GM19023 (cell line): Measurements from ENCODE around the gene PRCD.

Source experiments
- ATAC-seq: cut with Tn5 transposase; IDR thresholded peaks from one replicate; pipeline ENCODE4 v1.9.1; 2021; ENCODE audit warnings: mild to moderate bottlenecking, moderate library complexity; ENCODE audit not compliant: unreplicated experiment

PRCD gene

DNA sequence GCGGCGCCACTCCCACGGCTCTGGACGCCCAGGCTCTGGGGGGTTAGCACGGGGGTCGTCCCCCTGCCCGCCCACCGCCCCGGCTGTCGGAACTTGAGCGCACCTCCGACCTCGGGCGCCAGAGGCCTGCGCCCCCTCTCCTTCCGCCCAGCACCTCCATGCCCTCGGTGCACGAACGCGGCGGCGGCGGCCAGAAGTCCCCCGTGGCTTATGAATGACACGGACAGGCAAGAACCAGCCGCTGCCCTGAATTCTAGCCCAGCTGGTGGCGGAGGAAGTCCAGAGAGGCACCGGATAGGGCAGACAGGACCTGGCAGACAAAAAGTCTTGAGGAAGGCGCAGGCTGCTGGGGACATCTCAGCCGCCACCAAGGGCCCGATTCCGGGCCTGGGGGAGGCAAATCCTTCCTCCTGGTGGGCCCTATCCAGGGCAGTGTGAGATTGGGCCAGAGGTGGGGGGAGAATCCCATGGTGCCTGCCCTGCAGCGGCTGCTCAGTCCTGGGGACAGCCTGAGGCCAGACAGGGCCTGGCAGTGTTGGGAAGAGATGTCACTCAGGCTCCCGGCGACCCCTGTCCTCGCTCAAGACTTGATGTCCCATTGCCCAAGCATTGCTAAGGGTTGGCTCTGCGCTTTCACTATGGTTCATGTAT, 1.4 kb upstream of the PRCD start:
- no peak for ATAC-seq

DNA sequence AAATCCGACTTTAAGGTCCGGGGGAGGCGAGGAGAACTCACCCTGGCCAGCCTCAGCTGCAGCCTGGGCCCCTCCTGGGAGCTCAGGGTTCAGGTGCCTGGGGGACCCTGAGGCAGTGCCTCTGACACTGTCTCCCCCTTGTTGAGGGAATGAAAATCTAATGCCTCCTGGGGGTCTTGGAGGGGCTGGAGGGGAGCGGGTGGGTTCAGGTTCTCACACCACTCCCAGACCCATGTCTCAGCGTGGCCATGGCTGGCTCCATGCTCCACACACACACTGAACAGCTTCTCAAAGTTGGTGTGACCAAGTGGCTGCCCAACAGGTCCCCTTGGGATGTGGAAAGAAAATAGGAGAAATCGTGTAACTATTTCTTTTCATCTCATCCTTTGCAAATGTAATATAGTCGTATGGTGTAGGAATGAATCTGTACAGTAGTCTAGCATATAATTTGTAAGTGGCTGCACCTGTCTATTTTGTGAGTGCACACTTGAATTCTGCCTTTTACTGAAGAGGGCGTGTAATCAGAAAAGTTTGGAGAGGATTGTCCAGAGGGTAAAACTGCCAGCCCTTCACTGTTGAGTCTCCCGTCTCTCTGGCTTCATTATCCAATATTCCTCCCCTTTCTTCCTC, 788 bp upstream of the PRCD start:
- no peak for ATAC-seq

DNA sequence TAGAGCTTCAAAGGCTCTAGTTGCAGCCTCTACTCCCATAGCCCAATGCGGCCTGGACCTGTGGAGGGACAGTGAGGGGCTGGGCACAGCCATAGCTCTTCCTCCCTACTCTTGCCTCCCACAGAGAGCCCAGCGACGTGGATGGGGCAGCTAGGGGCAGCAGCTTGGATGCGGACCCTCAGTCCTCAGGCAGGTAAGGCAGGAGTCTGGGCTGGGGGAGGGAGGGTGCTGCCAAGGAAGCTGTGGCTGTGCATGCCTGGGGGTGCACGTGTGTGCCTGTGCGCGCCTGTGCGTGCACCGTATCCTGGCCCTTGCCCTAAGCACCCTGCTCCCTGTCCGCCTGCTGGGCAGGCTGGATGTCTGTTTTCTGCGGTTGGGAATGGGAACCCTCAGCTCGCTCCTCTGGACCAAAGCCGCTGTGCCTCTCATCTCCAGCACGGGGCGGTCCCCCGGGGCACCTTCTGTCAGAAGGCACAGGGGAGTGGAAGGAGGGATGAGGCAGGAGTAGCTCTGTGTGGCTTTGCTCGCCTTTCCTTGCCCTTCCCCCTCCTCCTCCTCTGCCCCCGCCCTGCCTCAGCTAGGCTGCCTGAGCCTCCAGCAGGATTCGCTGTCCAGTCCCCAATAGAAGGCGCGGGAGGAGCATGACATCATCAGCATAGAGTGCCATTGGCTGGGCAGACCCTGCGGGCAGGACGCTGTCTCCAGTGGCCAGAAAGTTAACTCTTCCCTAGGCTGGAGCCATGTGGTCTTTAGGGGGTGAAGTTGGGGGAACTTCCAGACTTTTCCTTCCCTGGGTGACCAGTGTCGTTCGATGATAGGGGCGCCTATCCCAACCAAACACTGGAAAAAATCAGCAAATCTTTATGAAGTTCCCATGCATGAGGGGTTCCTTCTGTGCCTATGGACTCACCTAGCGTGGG, 797 bp downstream of the PRCD start:
- no peak for ATAC-seq

DNA sequence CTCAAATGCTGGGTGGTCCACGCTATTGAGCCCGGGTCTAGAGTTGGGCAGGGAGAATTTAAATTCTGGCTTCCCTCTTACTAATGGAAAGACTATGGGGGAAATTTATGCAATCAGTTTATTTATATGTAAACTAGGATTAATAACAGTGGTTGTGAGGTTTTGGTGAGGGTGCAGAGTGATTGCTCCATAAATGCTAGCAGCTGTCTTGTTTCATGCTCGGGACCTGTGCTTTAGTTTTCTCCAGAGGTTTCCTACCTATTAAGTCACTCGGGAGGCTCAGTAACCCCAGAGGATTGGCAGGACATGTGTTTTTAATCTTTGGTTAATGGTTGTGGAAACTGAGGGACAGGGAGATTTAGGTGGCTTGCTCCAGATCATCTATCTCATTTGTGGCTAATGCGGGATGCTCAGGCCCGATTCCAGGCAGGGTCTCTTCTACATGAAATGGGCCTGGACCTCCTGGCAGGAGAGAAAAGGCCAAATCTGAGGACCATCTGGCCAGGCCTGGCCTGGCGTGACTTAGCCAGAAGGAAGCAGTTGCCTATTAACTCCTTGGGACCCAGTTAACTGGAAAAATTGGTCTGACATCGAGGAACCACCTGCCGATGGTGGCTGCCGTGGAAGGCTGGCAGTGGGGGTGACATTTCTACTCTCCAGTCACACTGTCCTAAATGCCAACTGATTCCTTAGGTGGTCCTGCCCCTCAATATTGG, 2.1 kb downstream of the PRCD start:
- ATAC-seq = no peak

DNA sequence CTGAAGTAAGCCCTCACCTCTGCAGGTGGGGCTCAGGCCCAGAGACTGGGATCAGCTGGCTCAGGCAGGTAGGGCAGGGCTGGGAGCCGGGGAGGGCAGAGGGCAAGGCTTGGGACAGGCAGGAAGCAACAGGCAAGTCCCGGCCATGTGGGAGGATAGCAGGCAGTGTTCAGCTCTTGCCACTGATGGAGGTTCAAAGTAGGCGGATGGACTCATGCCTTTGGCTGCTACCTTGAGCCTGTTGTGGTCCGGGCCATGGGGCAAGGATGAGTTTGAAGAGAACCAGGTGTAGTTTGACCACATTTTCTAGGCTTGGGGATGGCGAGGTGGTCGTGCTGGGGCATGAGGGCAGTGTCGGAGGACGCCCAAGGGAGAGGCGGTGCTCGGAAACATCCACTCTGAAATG, 2.7 kb downstream of the PRCD start:
- no peak for ATAC-seq

DNA sequence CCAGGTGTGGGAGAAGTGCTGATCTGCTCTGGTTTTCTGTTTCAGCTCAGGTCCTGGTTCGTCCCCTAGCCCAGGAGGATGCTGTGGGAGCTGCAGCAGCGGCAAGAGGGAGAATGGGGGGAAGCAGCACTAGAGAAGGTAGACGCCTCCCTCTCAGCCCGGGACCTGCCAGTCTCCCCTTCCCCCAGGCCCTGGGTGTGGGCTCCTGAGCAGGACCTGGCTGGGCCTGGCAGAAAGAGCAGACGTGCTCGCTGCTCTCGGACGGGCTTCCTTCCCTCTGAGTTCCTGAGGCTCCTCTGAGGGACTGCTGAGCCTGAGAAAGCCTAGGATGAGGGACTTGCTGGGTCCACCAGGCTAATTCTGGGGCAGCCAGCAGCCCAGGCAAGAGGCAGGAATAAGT, 3.1 kb downstream of the PRCD start:
- ATAC-seq = no peak

DNA sequence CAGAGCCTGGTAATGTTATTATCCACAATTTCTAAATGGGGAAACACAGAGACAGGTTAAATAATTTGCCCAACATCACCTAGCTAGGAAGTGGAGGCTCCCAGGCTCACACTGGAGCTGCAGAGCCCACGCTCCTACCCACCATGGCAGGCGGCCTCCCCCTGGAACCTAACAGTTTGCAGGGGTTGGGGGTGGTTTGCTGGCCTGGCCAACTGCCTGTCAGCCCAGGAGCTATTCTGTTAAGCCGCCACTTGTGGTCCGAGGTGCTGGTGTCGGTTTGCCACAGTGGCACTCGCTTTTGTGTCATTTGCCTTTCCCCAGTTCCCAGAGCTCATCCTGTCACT, 3.6 kb downstream of the PRCD start:
- ATAC-seq = no peak

DNA sequence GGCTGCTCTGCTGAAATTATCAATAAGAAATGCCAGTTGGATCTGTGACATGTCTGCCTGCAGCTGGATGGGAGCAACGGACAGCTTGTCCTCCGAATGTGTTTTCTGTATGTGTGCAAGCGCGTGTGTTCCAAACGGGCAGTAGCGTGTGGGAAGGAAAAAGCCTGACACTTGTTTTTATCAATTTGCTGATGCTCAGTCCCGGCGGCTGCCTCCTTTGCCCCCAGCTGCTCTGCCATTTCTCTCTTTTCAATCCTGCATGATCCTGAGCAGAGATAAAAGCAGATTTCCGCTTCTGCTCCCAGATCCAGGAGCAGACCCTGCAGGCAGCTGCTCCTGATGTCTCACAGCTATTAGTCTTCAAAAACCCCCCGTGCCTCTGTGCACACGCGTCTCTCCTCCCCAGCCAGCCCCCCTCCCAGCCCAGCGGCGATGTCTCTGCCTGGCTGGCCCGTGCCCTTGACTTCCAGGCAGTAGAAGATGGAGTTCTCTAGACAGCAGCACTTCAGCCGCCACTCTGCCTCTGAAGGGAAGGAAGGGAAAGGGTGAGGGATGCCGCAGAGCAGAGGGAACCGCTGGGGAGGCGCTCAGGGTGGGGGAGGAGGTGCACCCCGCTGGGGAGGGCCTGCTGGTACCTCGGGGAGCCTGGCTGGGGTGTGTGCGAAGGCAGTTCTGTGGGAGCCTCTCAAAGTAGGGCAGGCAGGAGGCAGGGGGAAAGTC, 4.1 kb downstream of the PRCD start:
- no peak for ATAC-seq

DNA sequence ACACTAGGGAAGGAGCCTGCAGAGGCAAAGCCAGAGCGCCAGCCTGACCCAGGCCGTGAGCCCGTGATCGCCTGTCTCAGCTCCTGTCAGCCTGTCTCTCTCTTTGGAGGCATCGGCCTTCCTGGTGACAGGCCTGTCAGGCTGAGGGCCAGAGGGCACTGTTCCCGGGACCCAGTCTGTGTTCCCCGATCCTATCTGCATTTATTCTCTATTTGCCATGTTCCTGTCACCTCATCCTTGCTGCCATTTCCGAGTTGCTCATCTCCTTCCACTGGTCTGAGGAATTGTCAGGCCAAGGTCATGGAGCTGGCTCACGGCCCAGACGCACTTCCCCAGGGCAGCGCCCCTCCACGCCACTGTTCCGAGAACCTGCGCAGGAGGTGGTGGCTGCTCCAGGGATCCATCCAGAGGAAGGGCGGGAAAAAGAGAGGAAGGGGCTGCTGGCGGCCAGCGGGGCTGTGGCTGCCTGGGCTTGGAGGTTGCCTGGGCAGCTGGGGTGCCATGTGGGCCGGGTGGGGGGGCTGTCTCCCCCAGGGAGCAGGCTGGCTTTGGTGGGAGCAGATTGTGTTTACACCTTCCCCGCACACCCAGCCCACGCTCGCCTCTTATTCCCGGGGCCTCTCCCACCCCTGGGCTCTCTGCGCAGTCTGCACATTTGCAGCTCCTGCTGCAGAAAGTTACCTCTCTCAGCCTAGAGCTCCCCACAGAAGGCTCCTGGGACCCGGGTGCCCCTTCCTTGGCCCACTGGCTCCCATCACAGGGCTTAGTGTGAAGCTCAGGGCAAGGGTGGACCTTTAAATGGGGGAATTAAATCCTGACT, 4.9 kb downstream of the PRCD start:
- no peak for ATAC-seq

DNA sequence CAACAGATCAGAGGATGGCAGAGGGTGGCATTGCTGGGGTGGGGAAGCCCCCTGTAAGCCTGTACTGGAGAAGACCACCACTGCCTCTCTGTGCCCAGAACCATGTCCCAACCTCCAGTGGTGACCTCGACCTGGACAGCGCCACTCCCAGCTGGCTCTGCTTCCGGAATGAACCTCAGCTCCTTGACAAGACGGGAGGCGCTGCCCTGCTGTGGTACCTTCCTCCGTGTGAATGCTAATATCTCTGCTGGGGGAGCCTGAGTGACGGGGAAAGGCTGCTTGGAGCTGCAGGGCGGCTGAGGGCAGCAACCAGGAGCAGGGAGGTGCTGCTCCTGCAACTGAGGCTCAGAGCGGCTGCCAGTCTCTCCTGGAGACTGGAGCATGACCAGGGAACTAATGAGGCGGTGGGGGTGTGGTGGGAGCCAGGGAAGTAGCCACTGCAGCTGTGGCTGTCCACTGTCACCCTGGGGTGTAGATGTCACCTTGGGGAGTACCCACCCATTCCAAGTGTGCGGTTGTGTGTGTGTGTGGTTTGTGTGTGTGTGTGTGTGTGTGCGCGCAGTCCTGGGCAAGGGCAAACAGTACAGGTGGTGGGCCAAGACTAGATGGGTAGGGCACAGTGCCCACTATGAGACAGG, 6.2 kb downstream of the PRCD start:
- no peak for ATAC-seq

DNA sequence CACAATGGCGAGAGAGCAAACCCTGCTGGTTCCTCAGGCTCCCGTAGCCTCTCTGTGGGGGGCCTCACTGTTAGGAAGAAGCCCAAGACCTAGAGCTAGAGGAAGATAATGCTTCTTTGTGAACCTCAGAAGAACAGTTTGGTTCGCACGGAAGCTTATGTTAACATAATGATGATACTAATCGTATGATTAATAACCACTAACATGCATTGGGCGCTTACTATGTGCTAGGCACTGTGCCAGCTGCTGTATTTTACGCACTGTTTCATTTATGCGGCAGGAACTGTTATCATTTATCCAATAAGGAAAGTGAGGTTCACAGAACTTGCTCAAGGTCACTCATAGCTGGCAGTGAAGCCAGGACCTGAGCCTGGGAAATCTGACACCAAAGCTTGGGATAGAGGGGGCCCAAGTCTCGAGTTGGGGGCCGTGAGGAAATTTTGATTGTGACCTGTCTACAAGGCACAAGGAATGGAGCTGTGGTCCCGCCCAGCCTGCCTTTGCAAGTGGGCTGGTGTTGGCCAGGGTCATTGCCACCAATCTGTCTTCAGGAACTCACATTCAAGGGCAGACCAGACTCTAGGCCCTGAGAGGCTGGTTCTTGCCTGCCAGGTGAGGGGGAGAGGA, 6.8 kb downstream of the PRCD start:
- no peak for ATAC-seq

DNA sequence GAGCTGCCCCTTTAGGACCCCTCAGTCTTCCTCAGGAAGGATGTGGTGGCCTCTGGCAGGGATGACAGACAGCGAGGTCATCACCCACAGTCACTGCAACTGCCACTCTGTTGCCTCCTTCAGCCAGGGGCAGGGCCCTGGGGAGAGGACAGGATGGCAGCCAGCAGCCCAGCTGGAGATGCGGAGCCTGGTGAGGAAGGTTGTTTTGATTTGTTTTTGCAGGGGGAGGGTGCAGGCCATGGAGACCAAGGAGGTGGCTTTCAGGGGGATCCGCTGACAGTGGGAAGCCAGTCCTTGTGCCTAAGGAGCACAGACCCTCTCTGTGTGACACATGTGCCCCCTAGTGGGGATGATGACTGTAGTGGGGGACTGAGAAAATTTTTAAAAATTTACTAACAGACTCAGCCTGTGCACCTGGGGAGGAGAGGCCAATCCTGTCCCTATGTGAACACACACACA, 7.4 kb downstream of the PRCD start:
- ATAC-seq = no peak

DNA sequence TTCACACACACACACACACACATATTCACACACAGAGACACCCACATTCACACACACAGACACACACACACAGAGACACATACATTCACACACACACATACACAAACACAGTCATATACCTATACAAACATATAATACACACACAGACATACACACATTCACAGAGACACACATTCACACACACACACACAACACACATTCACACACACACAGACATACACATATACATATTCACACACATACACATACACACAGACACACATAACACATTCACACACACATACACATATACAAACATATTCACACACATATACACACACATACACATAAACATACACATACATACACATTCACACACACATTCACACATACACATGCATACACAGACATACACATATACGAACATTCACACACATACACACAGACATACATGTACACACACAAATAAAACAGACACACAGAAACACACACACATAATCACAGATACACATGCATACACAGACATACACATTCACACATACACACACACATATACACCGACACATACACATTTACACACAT, 7.9 kb downstream of the PRCD start:
- no peak for ATAC-seq

DNA sequence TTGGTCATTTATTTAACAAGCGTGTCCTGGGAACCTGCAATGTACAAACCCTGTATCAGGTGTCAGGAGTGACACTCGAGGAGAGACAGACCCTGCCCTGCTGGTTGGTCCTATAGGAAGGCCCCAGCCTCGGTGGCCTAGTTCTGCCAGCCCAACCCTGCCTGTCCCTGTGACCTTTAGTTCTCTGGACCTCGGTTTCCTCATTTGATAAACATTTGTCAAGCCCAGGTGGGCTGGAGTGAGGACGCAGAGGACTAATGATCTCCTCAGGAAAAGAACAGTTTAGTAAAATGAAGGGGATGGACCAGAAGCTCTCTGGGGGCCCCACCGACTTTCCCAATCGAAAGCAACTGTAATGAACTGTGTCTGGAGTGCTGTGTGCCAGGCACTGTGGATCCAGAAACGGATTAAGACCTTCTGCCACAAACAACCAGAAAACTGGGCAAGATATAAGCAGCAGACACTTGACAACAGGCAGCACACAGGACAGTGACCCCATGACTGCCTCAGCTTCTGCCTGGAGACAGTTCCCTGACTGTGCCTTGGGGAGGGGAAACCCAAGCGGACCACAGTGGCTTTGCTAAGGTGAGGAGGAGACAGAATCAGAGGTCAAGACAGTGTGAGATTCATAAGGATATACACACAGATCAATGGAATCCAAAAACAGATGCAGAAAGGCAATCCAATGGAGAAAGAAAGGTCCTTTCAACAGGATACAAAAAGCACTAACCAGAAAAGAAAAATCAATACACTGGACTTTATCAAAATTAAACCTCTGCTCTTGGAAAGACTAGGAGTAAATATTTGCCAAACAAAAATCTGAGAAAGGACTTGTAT, 8.8 kb downstream of the PRCD start:
- no peak for ATAC-seq

DNA sequence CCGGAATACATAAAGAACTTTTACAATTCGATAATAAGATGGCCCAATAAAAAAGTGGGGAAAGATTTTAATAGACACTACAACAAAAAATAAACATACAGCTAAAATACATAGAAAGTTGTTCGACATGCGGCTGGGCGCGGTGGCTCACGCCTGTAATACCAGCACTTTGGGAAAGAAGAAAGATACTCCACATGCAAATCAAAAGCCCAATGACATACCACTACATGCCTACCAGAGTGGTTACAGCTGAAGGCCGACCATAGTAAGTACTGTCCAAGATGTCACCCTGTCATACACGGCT, 9.3 kb downstream of the PRCD start:
- no peak for ATAC-seq

DNA sequence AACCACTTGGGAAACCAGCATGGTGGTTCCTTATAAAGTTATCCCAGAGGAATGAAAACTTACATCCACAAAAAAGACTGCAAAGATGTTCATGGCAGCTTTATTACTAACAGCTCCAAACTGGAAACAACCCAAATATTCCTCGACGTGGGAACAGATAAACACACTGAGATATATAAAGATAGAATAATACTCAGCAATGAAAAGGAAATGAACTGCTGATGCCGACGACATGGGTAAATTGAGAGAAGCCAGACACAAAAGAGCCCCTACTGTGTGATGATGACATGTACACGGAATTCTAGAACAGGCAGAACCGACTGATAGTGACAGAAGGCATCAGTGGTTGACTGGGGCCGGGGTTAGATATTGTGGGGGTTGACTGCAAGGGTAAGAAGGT, 9.7 kb downstream of the PRCD start:
- ATAC-seq = no peak

DNA sequence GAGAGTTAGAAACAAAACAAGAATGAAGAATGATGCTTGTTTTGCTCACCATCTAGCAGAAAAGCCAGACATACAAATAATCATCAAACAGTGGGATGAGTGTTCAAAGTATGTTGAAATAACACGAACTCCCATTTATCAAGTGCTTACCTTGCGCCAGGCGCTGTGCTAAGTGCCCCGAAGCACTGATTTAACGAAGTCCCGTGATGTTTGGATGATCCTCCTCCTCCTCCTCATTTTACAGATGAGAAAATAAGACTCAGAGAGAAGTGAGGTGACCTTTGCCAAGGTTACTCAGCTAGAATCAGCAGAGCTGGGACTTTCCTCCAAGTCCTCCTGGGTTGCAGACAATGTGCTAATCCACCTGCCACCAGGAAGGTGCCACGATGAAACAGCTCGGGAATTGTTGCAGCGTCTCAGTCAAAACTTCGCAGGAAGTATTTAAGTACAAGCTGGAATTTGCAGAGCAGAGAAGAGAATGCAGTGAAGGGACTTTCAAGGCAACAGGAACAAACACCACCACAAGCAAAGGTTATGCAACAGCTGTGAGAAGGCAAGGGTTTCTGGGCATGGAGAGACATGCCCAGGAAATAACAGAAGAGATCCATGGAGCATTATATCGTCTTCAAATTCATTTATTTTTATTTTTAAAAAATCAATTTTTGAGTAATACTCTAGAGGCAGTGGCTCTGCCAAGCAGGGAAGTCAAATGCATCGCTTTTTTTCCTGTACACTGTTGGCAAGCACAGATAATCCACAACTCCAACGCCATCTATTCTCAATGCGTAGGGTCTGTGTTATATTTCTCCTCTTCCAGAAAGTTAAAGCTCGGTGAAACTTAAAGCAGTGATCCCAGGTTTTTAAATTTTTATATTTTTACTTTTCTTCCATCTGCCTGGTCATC, 11.1 kb downstream of the PRCD start:
- ATAC-seq = no peak
